HL-60 (cell line): ENCODE data around the gene NFIA.

Experiments
- CTCF ChIP-seq: IDR thresholded peaks from one replicate; pipeline ENCODE4 v1.5.1; 2011; ENCODE audit warnings: low read length, control low read depth, inconsistent platforms; ENCODE audit not compliant: insufficient read depth
- POLR2AphosphoS5 ChIP-seq: IDR thresholded peaks from 2 replicates; pipeline ENCODE4 v1.6.1; 2012; ENCODE audit warnings: low read depth

- TF ChIP-seq POLR2AphosphoS5 (no peak), CTCF (no peak)
Measured at GRCh38 chr1:61299463-61299862, 217.1 kb downstream of the NFIA start.
